HepG2 (cell line): ENCODE data around the gene JMJD4. TPM values are rescaled to one million over a fixed set of nuclear protein-coding genes. Genes with fewer than 3 reads are reported as not detected.

Experiments used
- ATAC-seq: fragments of 200-7000 bp; cut with Tn5 transposase; 3 replicates; pipeline ENCODE4 v1.9.1; 2020; ENCODE audit warnings: mild to moderate bottlenecking, moderate library complexity
- BruUV-seq: library from RNA; stranded (reverse); fragments of 400-500 nt; replicated peaks from 2 replicates; lab custom pipeline; 2021; lab: Mats Ljungman, UMichigan
- CTCF ChIA-PET: fragments of 300-600 bp; formaldehyde crosslinking; extraction: SDS; loops from one replicate; lab custom pipeline; 2021; ENCODE audit warnings: low total read pairs, inconsistent platforms, low intra/inter-chr PET ratio; lab: Yijun Ruan, JAX
- POLR2A ChIA-PET: fragments of 350-600 bp; sonication (Branson Sonifier 250); formaldehyde crosslinking; loops from one replicate; lab custom pipeline; 2020; ENCODE audit warnings: antibody characterized with exemption, inconsistent platforms; lab: Yijun Ruan, JAX
- DNase-seq: peaks from one replicate; pipeline ENCODE4 v3.0.0-alpha.2; 2015; ENCODE audit warnings: low spot score
- FAIRE-seq: peaks from 3 replicates; lab custom pipeline; 2011; peaks lifted over from hg19 to GRCh38; lab: Jason Lieb, UNC
- H2AFZ ChIP-seq: one replicate; pipeline ENCODE4 v1.6.1; 2011; ENCODE audit warnings: low read length, inconsistent platforms
- H3K27ac ChIP-seq: fragments of 300-600 bp; 3 replicates; pipeline ENCODE4 v1.8.0; 2011; ENCODE audit warnings: mixed run types, mild to moderate bottlenecking, mixed read lengths, low read length, inconsistent platforms; ENCODE audit not compliant: insufficient read depth; ENCODE audit errors: extremely low read length
- H3K27me3 ChIP-seq, 2 experiments: fragments of 200-600 bp in 1 of 2; 2 replicates in 1 of 2; 3 replicates in 1 of 2; pipeline versions ENCODE4 v1.6.0 to v1.8.0; 2011; ENCODE audit warnings: low read length in 2 of 2, mild to moderate bottlenecking in 2 of 2, moderate library complexity in 2 of 2, inconsistent platforms in 1 of 2; ENCODE audit not compliant: insufficient read depth in 2 of 2, control insufficient read depth in 1 of 2
- H3K36me3 ChIP-seq, 2 experiments: fragments of 200-600 bp in 1 of 2; replicated peaks in 1 of 2; 2 replicates in 1 of 2; 3 replicates in 1 of 2; pipeline versions ENCODE4 v1.5.1 to v1.8.0; 2011; ENCODE audit warnings: low read length in 2 of 2, inconsistent platforms in 1 of 2; ENCODE audit not compliant: insufficient read depth in 2 of 2, control insufficient read depth in 1 of 2
- H3K4me1 ChIP-seq: 2 replicates; pipeline ENCODE4 v1.5.1; 2012; ENCODE audit warnings: low read length, inconsistent platforms; ENCODE audit not compliant: insufficient read depth
- H3K4me2 ChIP-seq: 2 replicates; pipeline ENCODE4 v1.6.0; 2011; ENCODE audit warnings: low read depth, low read length, inconsistent platforms
- H3K4me3 ChIP-seq, 3 experiments: fragments of 200-600 bp in 1 of 3; sonication (generic), shearing (Covaris generic) in 1 of 3; replicated peaks in 1 of 3; 2 replicates each; pipeline ENCODE4 v1.5.1; 2011 to 2016; ENCODE audit warnings: low read length in 3 of 3, inconsistent platforms in 2 of 3, low read depth in 2 of 3, mild to moderate bottlenecking in 2 of 3, control low read depth in 1 of 3, mixed read lengths in 1 of 3; ENCODE audit not compliant: insufficient read depth in 1 of 3
- H3K79me2 ChIP-seq: one replicate; pipeline ENCODE4 v1.6.1; 2011; ENCODE audit warnings: low read length, inconsistent platforms; ENCODE audit not compliant: insufficient read depth
- H3K9ac ChIP-seq: 2 replicates; pipeline ENCODE4 v1.6.0; 2011; ENCODE audit warnings: mild to moderate bottlenecking, low read depth, low read length, inconsistent platforms; ENCODE audit not compliant: insufficient read depth
- H3K9me3 ChIP-seq: 2 replicates; pipeline ENCODE4 v1.5.1; 2012; ENCODE audit warnings: mild to moderate bottlenecking, low read length
- H4K20me1 ChIP-seq: 2 replicates; pipeline ENCODE4 v1.6.0; 2011; ENCODE audit warnings: inconsistent platforms, mild to moderate bottlenecking, low read length, moderate library complexity; ENCODE audit not compliant: insufficient read depth
- ATRX ChIP-seq: sonication (generic); formaldehyde crosslinking; IDR thresholded peaks from 2 replicates; pipeline ENCODE4 v1.4.0; 2020; ENCODE audit warnings: missing genetic modification reagents, borderline replicate concordance
- FOXO1 ChIP-seq: sonication (generic); formaldehyde crosslinking; IDR thresholded peaks from 2 replicates; pipeline ENCODE4 v1.4.0; 2020; ENCODE audit warnings: missing genetic modification reagents
- JDP2 ChIP-seq: sonication (generic); formaldehyde crosslinking; IDR thresholded peaks from 2 replicates; pipeline ENCODE4 v1.8.1; 2022; ENCODE audit warnings: missing genetic modification reagents, borderline replicate concordance
- NR2F1 ChIP-seq, 2 experiments: fragments of 450-650 bp in 1 of 2; formaldehyde crosslinking in 1 of 2; IDR thresholded peaks; 2 replicates each; pipeline versions ENCODE4 v1.5.0 to v1.6.1; 2016 to 2020; ENCODE audit warnings: mild to moderate bottlenecking in 1 of 2, missing compliant biosample characterization in 1 of 2, missing genetic modification reagents in 1 of 2, moderate library complexity in 1 of 2
- RBFOX2 ChIP-seq: fragments of 200-400 bp; formaldehyde crosslinking; IDR thresholded peaks from 2 replicates; pipeline ENCODE4 v1.6.1; 2017; ENCODE audit warnings: low read depth, mild to moderate bottlenecking, low read length
- TBX3 ChIP-seq: fragments of 450-650 bp; IDR thresholded peaks from 2 replicates; pipeline ENCODE4 v1.6.1; 2017; ENCODE audit warnings: antibody characterized with exemption, mild to moderate bottlenecking, inconsistent platforms, borderline replicate concordance
- TGIF2 ChIP-seq: IDR thresholded peaks from 2 replicates; pipeline ENCODE4 v1.6.1; 2016; ENCODE audit warnings: control low read depth, missing compliant biosample characterization
- ZKSCAN1 ChIP-seq: fragments of 150-350 bp; IDR thresholded peaks from 2 replicates; pipeline ENCODE4 v1.6.1; 2014; ENCODE audit warnings: low read length
- ZNF136 ChIP-seq: sonication (generic); formaldehyde crosslinking; IDR thresholded peaks from 2 replicates; pipeline ENCODE4 v1.8.1; 2022; ENCODE audit warnings: low read depth, mild to moderate bottlenecking, moderate library complexity, missing genetic modification reagents
- ZNF350 ChIP-seq: sonication (generic); formaldehyde crosslinking; IDR thresholded peaks from 2 replicates; pipeline ENCODE4 v1.4.0; 2020; ENCODE audit warnings: mild to moderate bottlenecking, low read depth, missing genetic modification reagents, borderline replicate concordance
- ZNF354B ChIP-seq: sonication (generic); formaldehyde crosslinking; IDR thresholded peaks from 2 replicates; pipeline ENCODE4 v1.8.0; 2022; ENCODE audit warnings: mild to moderate bottlenecking, missing genetic modification reagents
- ZNF749 ChIP-seq: sonication (generic); formaldehyde crosslinking; IDR thresholded peaks from 2 replicates; pipeline ENCODE4 v1.8.0; 2022; ENCODE audit warnings: mild to moderate bottlenecking, missing genetic modification reagents, moderate library complexity, borderline replicate concordance
- ZNF75D ChIP-seq: sonication (generic); formaldehyde crosslinking; IDR thresholded peaks from 2 replicates; pipeline ENCODE4 v1.8.1; 2023; ENCODE audit warnings: missing genetic modification reagents, mild to moderate bottlenecking, borderline replicate concordance
- WGBS: methylation state at CpG from one replicate; pipeline ENCODE4 v1.1.6; 2017; ENCODE audit warnings: low lambda C conversion rate; 5-methylcytosine and 5-hydroxymethylcytosine counted together
- in situ Hi-C: cut with HindIII; loops from 2 replicates; pipeline ENCODE4 v1.10.0; 2017; ENCODE audit warnings: low pct_unique_long_range_greater_than_20kb; ENCODE audit not compliant: extremely low pct_ligation_motif_present
- intact Hi-C: fragments of 100-400 bp; cut with micrococcal nuclease; formaldehyde crosslinking; loops from one replicate; pipeline ENCODE4 v1.10.0; 2022; ENCODE audit not compliant: unreplicated experiment
- polyA plus RNA-seq, 8 experiments: library from polyadenylated mRNA; depleted of rRNA in 3 of 8; stranded (reverse) in 7 of 8; unstranded in 1 of 8; fragments of >200 nt; fragmentation: Illumina TruSeq in 4 of 8; extraction: Trizol in 4 of 8; gene quantifications; 2 replicates each; pipeline versions ENCODE4 v1.2.1 to v1.2.3, GENCODE V29; 2011 to 2016; ENCODE audit warnings: low read depth in 4 of 8, missing spikeins in 1 of 8, mixed read lengths in 1 of 8; ENCODE audit not compliant: insufficient read depth in 1 of 8
- total RNA-seq, 5 experiments: library from RNA; depleted of rRNA; stranded (reverse); fragments of >200 nt; fragmentation: Illumina TruSeq; extraction: Trizol; gene quantifications; 2 replicates each; pipeline ENCODE4 v1.2.3, GENCODE V29; 2016; ENCODE audit warnings: low read depth in 1 of 5
- TF ChIP-seq, protein P1 (sequence below): sonication (generic); formaldehyde crosslinking; IDR thresholded peaks from 2 replicates; pipeline ENCODE4 v1.4.0; 2020; ENCODE audit warnings: missing genetic modification reagents
- TF ChIP-seq, protein P2 (sequence below): sonication (generic); formaldehyde crosslinking; conservative IDR thresholded peaks from 2 replicates; pipeline ENCODE4 v1.4.0; 2020; ENCODE audit warnings: missing genetic modification reagents
- TF ChIP-seq, protein P3 (sequence below): sonication (generic); formaldehyde crosslinking; IDR thresholded peaks from 2 replicates; pipeline ENCODE4 v1.4.0; 2020; ENCODE audit warnings: mild to moderate bottlenecking, missing genetic modification reagents

The JMJD4 gene
- total and polyA plus RNA-seq, 2 of the 13 experiments (the other 11 are each of a cell fraction or from before 2014, with no cell fraction given): 10.2 to 29.0 TPM

DNA sequence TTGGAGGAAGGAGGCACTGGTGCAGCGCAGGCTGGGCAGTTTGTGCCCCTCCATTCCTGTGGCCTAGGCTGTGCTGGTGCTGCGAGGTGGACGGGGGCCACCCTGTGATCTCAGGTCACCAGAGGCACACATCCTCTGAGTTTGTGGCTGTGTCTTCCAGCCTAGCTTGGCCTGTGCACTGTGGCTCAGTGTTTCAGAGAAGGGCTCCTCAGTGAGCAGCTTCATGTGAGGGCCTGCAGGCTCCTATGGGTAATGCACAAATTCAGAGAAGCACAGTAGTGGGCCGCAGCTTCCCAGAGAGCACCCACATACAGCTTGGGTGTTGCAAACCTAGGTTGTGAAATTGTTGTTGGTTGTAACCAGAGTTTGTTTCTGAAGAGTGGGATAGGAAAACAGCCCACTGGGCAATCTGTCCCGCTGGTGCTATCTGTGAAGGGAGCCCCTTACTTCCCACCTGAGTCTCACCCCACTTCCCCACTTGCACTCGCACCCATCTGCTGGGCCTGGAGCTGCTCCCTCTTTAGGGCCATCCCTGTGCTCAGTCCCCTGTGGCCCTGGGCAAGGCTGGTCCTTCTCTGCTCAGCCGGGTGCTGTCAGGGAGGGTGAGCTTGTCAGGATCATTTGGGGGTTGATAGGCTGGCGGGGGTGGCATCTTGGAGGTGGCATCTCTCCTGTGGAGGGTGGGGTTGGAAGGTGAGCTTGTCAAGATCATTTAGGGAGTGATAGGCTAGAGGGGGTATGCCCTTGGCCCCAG lies 30.3 kb upstream of the JMJD4 start:
- intact Hi-C loops: no loop called here
- Histone ChIP-seq H2AFZ (no peak overlapping the region), H3K4me1 (no peaks in the 10 kb centered on the region), H3K4me2 (no peak overlapping the region), H3K27ac (no peak overlapping the region), H3K4me3 (no peak overlapping the region), H3K9ac (no peak overlapping the region), H3K27me3 (no peaks in the 10 kb centered on the region), H4K20me1 (peaks cover 5% of the 10 kb centered on the region), H3K79me2 (no peaks in the 10 kb centered on the region), H3K9me3 (no peaks in the 10 kb centered on the region), H3K36me3 (peaks cover 11 to 46% of the 10 kb centered on the region in 2 experiments; a peak in 4 of 5 replicates)
- FAIRE-seq: no peak
- in situ Hi-C loops: no loop called here
- ATAC-seq: no peak
- DNase-seq: no peak
- ChIA-PET CTCF (no interaction called here), POLR2A (no interaction called here)
- no TSS peak for BruUV-seq
- WGBS: 98% methylated on average over 7 of the region's 8 CpGs
- TF ChIP-seq ZNF75D (CRISPR knock-in tag): no peak

DNA sequence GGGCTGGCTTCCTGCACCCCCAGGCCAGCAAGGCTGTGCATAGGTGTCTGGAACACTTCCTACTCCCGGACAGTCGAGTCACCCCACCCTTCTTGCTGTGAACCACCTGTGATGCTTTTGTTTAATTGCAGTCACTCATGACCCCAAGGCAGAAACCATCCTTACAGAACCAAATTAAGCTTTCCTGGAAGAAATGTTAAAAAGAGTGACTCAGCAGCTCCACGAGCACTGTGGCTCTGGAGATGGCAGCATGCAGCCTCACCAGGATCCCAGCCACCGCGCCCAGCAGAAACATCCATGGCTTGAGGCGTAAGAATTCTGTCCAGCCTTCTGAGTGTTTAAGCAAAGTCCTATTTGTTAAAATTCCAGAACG lies 28.9 kb upstream of the JMJD4 start:
- peaks cover 18 to 54% of the 10 kb centered on the region in 2 experiments; a peak in 4 of 5 replicates for H3K36me3 ChIP-seq
- ChIA-PET CTCF (no interaction called here), POLR2A (no interaction called here)
- no peak overlapping the region for H2AFZ ChIP-seq
- no peak for ATAC-seq
- WGBS: 89% methylated on average over 7 of the region's 7 CpGs
- H3K27ac ChIP-seq: no peak overlapping the region
- no TSS peak for BruUV-seq
- FAIRE-seq: no peak
- H3K4me1 ChIP-seq: no peaks in the 10 kb centered on the region
- peaks cover 5% of the 10 kb centered on the region for H4K20me1 ChIP-seq
- no peaks in the 10 kb centered on the region for H3K79me2 ChIP-seq
- H3K9me3 ChIP-seq: no peaks in the 10 kb centered on the region
- in situ Hi-C loops (loop anchor here (5.0 kb wide), 1 partner anchor 183 kb away; the partner anchor contains the start of gene WNT9A), intact Hi-C loops (no loop called here)
- no peaks in the 10 kb centered on the region for H3K27me3 ChIP-seq
- DNase-seq: no peak
- H3K9ac ChIP-seq: no peak overlapping the region
- H3K4me2 ChIP-seq: no peak overlapping the region
- no peak overlapping the region for H3K4me3 ChIP-seq
- TF ChIP-seq FOXO1 (CRISPR knock-in tag) (no peak), TBX3 (no peak), NR2F1 (CRISPR knock-in tag; IDR thresholded peaks at IDR 0.05) (no peak), TGIF2 (CRISPR knock-in tag) (no peak), ZKSCAN1 (no peak), ZNF350 (CRISPR knock-in tag) (no peak), ATRX (CRISPR knock-in tag) (no peak), ZNF136 (no peak), ZNF749 (CRISPR knock-in tag) (no peak), ZNF354B (CRISPR knock-in tag) (no peak), JDP2 (CRISPR knock-in tag) (no peak), RBFOX2 (no peak)
- TF ChIP-seq, protein P1, sequence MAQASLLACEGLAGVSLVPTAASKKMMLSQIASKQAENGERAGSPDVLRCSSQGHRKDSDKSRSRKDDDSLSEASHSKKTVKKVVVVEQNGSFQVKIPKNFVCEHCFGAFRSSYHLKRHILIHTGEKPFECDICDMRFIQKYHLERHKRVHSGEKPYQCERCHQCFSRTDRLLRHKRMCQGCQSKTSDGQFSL (CRISPR knock-in tag): no peak
- TF ChIP-seq, protein P2, sequence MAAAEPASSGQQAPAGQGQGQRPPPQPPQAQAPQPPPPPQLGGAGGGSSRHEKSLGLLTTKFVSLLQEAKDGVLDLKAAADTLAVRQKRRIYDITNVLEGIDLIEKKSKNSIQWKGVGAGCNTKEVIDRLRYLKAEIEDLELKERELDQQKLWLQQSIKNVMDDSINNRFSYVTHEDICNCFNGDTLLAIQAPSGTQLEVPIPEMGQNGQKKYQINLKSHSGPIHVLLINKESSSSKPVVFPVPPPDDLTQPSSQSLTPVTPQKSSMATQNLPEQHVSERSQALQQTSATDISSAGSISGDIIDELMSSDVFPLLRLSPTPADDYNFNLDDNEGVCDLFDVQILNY (CRISPR knock-in tag): no peak
- TF ChIP-seq, protein P3, sequence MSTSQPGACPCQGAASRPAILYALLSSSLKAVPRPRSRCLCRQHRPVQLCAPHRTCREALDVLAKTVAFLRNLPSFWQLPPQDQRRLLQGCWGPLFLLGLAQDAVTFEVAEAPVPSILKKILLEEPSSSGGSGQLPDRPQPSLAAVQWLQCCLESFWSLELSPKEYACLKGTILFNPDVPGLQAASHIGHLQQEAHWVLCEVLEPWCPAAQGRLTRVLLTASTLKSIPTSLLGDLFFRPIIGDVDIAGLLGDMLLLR: no peak
